HG02623 (cell line): ENCODE results near the gene CSTF2.

ENCODE experiments used
- ATAC-seq: cut with Tn5 transposase; IDR thresholded peaks from one replicate; pipeline ENCODE4 v1.9.1; 2021; ENCODE audit warnings: moderate library complexity; ENCODE audit not compliant: unreplicated experiment

The CSTF2 gene

GRCh38 chrX:100870527-100870926 lies 50.3 kb downstream of the CSTF2 start:
- no peak for ATAC-seq

- no peak for ATAC-seq
These were observed 51.7 kb downstream of the CSTF2 start for GRCh38 chrX:100871594-100872560.

GRCh38 chrX:100874325-100874724 lies 54.1 kb downstream of the CSTF2 start, which contains the start of gene NOX1:
NOX1 (minus strand) TSS chrX:100874359; CDS start chrX:100874139, 220 bp downstream.
- no peak for ATAC-seq

GRCh38 chrX:100880368-100880767 lies 60.2 kb downstream of the CSTF2 start:
- no peak for ATAC-seq

GRCh38 chrX:100883654-100884053 lies 63.5 kb downstream of the CSTF2 start:
- ATAC-seq = no peak
